GM18519 (cell line): Measurements from ENCODE around the gene ANKRD52.
"Not testable (repeated sequence)": the region's sequence is repeated elsewhere in the genome, so short reads cannot be mapped to it uniquely, and the experiment has no call there.

Source experiments
- ATAC-seq: cut with Tn5 transposase; IDR thresholded peaks from one replicate; pipeline ENCODE4 v1.9.1; 2021; ENCODE audit warnings: mild to moderate bottlenecking, moderate library complexity; ENCODE audit not compliant: unreplicated experiment, low FRiP score

Gene ANKRD52

GRCh38 chr12:56219840-56220239 is 38.3 kb downstream of the ANKRD52 start:
- no peak for ATAC-seq

GRCh38 chr12:56216461-56216860 is 41.7 kb downstream of the ANKRD52 start:
- ATAC-seq: no peak

- ATAC-seq: no peak
Observed at GRCh38 chr12:56213878-56214277, 44.3 kb downstream of the ANKRD52 start.

DNA sequence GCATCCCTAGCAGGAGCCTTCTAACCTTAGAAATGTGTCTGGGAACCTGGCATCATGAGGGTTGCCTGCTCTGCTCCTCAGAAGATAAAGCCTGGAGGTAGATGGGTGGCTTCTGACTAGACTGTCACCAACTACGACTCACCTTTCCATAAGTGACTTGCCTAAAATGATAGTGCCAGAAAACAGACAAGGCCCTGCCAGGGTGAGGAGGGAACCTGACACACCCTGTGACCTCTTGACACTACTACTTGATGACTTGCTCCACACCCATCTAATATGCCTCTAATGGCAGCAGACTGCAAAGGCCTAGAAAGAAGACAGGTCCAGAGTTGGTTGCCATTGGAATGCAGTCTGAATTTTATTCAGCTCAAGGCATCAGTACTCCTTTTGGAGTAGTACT is 45.8 kb downstream of the ANKRD52 start:
- no peak for ATAC-seq

DNA sequence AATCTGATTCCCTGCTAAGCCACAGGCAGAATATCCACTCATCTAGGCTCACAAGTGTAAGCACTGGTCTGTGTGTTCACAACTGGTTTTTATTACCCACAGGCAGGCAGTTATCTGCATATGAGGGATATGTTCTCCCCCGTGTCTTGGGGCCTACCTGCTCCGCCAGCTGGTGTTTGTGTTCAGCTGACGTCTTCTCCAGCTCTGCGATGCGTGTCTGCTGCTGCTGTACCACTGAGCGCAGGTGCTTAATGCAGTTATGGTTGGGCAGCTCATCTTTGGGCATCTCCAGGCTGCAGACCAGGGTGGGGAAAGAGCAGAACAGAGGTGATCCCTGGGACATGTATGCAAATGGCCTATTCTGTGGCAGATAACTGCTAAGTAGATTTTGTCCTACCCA is 50.2 kb downstream of the ANKRD52 start:
- no peak for ATAC-seq

GRCh38 chr12:56206452-56207166 is 51.6 kb downstream of the ANKRD52 start:
- ATAC-seq: no peak

DNA sequence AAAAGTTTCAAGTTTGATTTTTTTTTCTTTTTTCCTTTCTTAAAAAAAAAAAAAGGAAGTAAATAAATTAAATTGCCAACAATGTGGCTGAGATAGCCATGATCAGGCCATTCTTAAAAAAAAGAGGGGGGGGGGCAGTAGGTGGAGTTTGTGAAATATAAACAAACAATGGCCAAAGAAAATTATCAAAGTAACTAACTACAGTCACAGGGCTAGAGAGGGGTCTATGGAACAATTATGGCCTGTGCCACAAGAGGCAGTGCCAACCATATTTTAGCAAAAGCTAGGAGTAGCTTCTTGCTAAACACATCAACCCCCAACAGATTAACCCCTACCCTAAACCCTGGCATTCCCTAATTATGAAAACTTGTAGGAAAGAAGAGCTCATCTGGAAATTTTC is 52.7 kb downstream of the ANKRD52 start:
- no peak for ATAC-seq

- no peak for ATAC-seq
Observed at GRCh38 chr12:56204275-56204674, 53.9 kb downstream of the ANKRD52 start.

DNA sequence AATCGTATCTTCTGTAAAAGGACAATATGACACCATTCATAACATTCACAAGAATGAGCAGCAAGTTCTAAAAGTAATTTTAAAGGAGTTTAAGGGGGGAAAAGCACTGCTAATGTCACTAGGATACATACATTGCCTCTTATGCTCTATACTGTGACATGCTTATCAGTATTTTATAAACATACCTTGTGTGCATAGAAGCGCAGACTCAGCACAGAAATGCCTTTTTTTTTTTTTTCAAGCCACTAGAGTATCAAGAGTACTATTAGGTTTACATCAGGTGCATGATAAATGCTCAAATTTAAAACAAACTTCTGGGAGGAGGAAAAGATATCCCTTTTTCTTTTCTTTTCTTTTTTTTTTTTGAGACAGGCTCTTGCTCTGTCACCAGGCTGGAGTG is 55.3 kb downstream of the ANKRD52 start:
- ATAC-seq: no peak

DNA sequence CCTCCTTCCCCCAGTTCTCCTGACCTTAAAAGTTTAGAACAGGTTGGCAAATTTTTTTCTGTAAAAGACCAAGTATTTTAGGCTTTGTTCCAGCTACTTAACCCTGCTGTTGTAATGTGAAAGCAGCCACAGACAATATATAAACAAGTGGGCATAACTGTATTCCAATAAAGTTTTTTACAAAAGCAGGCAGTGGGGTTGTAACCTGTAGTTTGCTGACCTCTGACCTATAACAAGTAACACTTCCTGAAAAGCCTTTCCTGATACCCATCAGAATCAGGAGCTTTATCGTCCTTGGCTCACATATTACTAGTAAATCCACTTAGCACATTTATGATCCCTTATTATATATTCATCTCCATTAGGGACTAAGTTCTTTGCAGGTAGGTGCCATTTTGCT is 55.8 kb downstream of the ANKRD52 start:
- no peak for ATAC-seq

- no peak for ATAC-seq
Observed at GRCh38 chr12:56198836-56199235, 59.3 kb downstream of the ANKRD52 start.

GRCh38 chr12:56197921-56198635 is 60.1 kb downstream of the ANKRD52 start:
- no peak for ATAC-seq

- not testable (repeated sequence) for ATAC-seq
Observed at GRCh38 chr12:56196818-56197550, 61.2 kb downstream of the ANKRD52 start.

DNA sequence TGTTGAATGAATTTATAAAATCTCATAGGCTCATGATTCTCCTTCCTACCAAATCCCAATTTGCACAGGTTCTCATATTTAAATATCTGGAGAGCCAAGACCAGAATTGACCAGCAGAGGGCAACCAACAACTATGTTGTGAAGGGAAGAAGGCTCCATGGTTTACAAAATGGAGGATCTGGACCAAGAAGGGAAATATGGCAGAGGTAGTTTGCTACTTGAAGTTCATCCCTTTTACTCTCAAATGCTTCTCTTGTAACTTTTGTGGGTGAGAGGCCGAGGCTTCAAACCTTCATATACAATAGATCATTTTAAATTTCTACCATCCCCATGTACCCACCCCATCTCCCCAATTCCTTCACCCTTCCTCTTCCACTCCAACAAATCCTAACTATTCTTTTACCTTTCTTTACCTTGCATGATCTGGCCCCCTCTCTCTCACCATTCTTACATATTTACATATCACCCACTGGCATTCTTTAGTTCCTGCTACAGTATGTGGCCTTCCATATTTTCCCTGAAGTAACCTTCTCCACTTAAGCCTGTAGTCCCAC is 65.1 kb downstream of the ANKRD52 start:
- no peak for ATAC-seq

- no peak for ATAC-seq
Observed at GRCh38 chr12:56192582-56192981, 65.6 kb downstream of the ANKRD52 start.

DNA sequence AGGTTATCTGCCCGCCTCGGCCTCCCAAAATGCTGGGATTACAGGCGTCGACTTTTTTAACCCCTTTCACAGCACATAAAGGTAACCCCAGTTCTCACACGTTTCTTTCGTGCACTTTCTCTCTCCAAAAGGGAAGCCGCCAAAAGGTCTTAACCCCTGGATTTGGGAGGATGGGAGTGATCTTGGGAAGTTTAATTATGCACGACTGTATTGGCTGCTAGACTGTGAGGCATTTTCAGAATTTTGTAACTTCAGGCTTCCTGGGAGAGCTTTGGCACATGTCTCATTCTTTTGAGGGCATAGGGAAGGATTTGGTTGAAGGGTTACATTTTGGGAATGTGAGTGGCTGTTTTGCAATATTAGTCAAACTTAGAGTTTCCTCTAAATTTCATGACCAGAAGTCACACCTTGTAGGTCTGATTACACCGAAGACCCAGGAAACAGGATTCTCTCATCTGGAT is 67.5 kb downstream of the ANKRD52 start:
- ATAC-seq: no peak

GRCh38 chr12:56189918-56190694 is 68.1 kb downstream of the ANKRD52 start:
- ATAC-seq: no peak

GRCh38 chr12:56189099-56189917 is 68.9 kb downstream of the ANKRD52 start, which contains the start of gene SMARCC2:
TSS of gene SMARCC2 (minus strand) at chr12:56189483. CDS start at chr12:56189461, 22 bp downstream.
- ATAC-seq: peak; percentile 67

GRCh38 chr12:56188778-56189098 is 69.4 kb downstream of the ANKRD52 start:
- ATAC-seq: no peak
